Adrenal gland (tissue), 12 donors: ENCODE results near the gene FNDC11. TPM values are rescaled to one million over a fixed set of nuclear protein-coding genes. Genes with fewer than 3 reads are reported as not detected.

ENCODE experiments used
- DNase-seq, 7 donors: peaks; one replicate each; pipeline ENCODE4 v3.0.0-alpha.2; 2019 to 2020
- H3K27ac ChIP-seq, 5 donors: fragments of 200-600 bp; sonication (generic) in 4 of 5; 1 replicate in 3 of 5; 2 replicates in 2 of 5; pipeline versions ENCODE4 v1.5.1 to v1.8.0; 2016 to 2020; ENCODE audit warnings: mild to moderate bottlenecking in 1 of 5
- H3K27me3 ChIP-seq: fragments of 200-600 bp; 2 replicates; pipeline ENCODE4 v1.8.0; 2021
- H3K36me3 ChIP-seq, 2 donors: fragments of 200-600 bp; replicated peaks in 1 of 2; 1 replicate in 1 of 2; 2 replicates in 1 of 2; pipeline versions ENCODE4 v1.5.1 to v1.8.0; 2018 to 2022
- H3K4me1 ChIP-seq, 2 donors: fragments of 200-600 bp; replicated peaks in 1 of 2; 1 replicate in 1 of 2; 2 replicates in 1 of 2; pipeline versions ENCODE4 v1.5.1 to v1.8.0; 2018 to 2021
- H3K4me3 ChIP-seq, 4 donors: fragments of 200-600 bp; sonication (generic) in 3 of 4; one replicate each; pipeline ENCODE4 v1.5.1; 2016 to 2018
- H3K9me3 ChIP-seq, 3 donors: fragments of 200-600 bp; sonication (generic) in 1 of 3; replicated peaks in 1 of 3; 1 replicate in 2 of 3; 2 replicates in 1 of 3; pipeline versions ENCODE4 v1.5.1 to v1.8.0; 2016 to 2021
- CTCF ChIP-seq, 6 experiments: fragments of 450-650 bp in 4 of 6; fragments of 200-600 bp in 2 of 6; sonication (generic) in 1 of 6; IDR thresholded peaks; 1 replicate in 5 of 6; 2 replicates in 1 of 6; pipeline versions ENCODE4 v1.5.1 to v1.8.0; 2016 to 2021; ENCODE audit warnings: antibody characterized with exemption in 6 of 6, mild to moderate bottlenecking in 2 of 6, moderate library complexity in 1 of 6
- POLR2A ChIP-seq, 2 donors: fragments of 450-650 bp; IDR thresholded peaks; one replicate each; pipeline ENCODE4 v1.6.1; 2017; ENCODE audit warnings: antibody characterized with exemption in 2 of 2, mild to moderate bottlenecking in 2 of 2, moderate library complexity in 1 of 2
- WGBS, 4 donors: extraction: QIAGEN DNeasy Blood & Tissue Kit in 2 of 4; methylation state at CpG; one replicate each; pipeline versions ENCODE4 v1.1.5 to v1.1.7; 2013 to 2017; 5-methylcytosine and 5-hydroxymethylcytosine counted together
- intact Hi-C, 2 donors: fragments of 100-400 bp; cut with DNase I; formaldehyde crosslinking; loops; one replicate each; pipeline versions ENCODE4 v1.14.1 to v1.15.0; 2022 to 2023
- polyA plus RNA-seq, 3 donors: library from polyadenylated mRNA; stranded (reverse); fragments of 200-250 nt in 2 of 3; fragments of 350-450 nt in 1 of 3; fragmentation: Illumina TruSeq in 1 of 3; extraction: RNeasy Lipid Tissue Mini Kit (QIAGEN cat#74804) in 1 of 3; gene quantifications; one replicate each; pipeline ENCODE4 v1.2.3, GENCODE V29; 2013 to 2014
- total RNA-seq, 9 donors: library from RNA; depleted of rRNA in 4 of 9; stranded (reverse); fragments of >200 nt in 4 of 9; fragments of 120-200 nt in 1 of 9; fragmentation: NEBNext Ultra II Directional in 1 of 9; extraction: Animal tissue kit (Norgen Biotek cat#: 25700) in 1 of 9; gene quantifications; one replicate each; pipeline versions ENCODE4 v1.1.0 to v1.2.4, GENCODE V29; 2013 to 2023
- donor health status: healthy with polysubstance abuse.
- donor health status: Bipolar disorder and iron deficiency.
- donor health status: DM: yes; HTN: yes; CAD: no.
- donor health status: DM: no; HTN: no; CAD: no.
- donor health status: DM: no; HTN: no; CAD: no.
- donor health status: DM: yes; HTN: yes; CAD: no.

FNDC11 gene
- total and polyA plus RNA-seq, 12 donors = 0.20 to 0.83 (median 0.43) TPM; not detected in 4

- no peak overlapping the region for H3K4me3 ChIP-seq
- TF ChIP-seq POLR2A (IDR thresholded peaks at IDR 0.05) (no peak), CTCF (IDR thresholded peaks at IDR 0.05) (no peak)
- no peaks in the 10 kb centered on the region for H3K9me3 ChIP-seq
- peaks cover 0 to 7% of the 10 kb centered on the region in 2 donors for H3K4me1 ChIP-seq
- intact Hi-C loops = no loop called here
- no peak for DNase-seq
- WGBS, 4 donors = 83 to 95% (median 94%) methylated on average over 3 to 11 of the region's 11 CpGs
- no peak overlapping the region for H3K27ac ChIP-seq
- peaks cover 0 to 26% of the 10 kb centered on the region in 2 donors for H3K36me3 ChIP-seq
- H3K27me3 ChIP-seq = no peaks in the 10 kb centered on the region
Measured at GRCh38 chr20:63588641-63589041, 34.7 kb downstream of the FNDC11 start.

GRCh38 chr20:63589261-63590217 lies 35.6 kb downstream of the FNDC11 start:
- H3K27me3 ChIP-seq = no peaks in the 10 kb centered on the region
- peaks cover 0 to 26% of the 10 kb centered on the region in 2 donors for H3K36me3 ChIP-seq
- intact Hi-C loops = no loop called here
- H3K27ac ChIP-seq = no peak overlapping the region
- no peaks in the 10 kb centered on the region for H3K9me3 ChIP-seq
- WGBS, 4 donors = 87 to 92% (median 88%) methylated on average over 26 to 38 of the region's 38 CpGs
- peaks cover 0 to 7% of the 10 kb centered on the region in 2 donors for H3K4me1 ChIP-seq
- TF ChIP-seq POLR2A (IDR thresholded peaks at IDR 0.05) (no peak), CTCF (IDR thresholded peaks at IDR 0.05) (no peak)
- H3K4me3 ChIP-seq = no peak overlapping the region
- no peak for DNase-seq

- WGBS, 4 donors = 90 to 94% (median 92%) methylated on average over 40 to 52 of the region's 52 CpGs
- Histone ChIP-seq H3K9me3 (no peaks in the 10 kb centered on the region), H3K36me3 (peaks cover 0 to 26% of the 10 kb centered on the region in 2 donors), H3K27ac (no peak overlapping the region), H3K27me3 (no peaks in the 10 kb centered on the region), H3K4me1 (peaks cover 0 to 7% of the 10 kb centered on the region in 2 donors), H3K4me3 (no peak overlapping the region)
- DNase-seq = no peak
- intact Hi-C loops = no loop called here
- TF ChIP-seq CTCF (IDR thresholded peaks at IDR 0.05) (no peak), POLR2A (IDR thresholded peaks at IDR 0.05) (no peak)
Measured at GRCh38 chr20:63590218-63591146, 36.5 kb downstream of the FNDC11 start.

- intact Hi-C loops = no loop called here
- Histone ChIP-seq H3K4me3 (no peak overlapping the region), H3K9me3 (no peaks in the 10 kb centered on the region), H3K36me3 (peaks cover 0 to 26% of the 10 kb centered on the region in 2 donors), H3K27me3 (no peaks in the 10 kb centered on the region), H3K4me1 (peaks cover 0 to 7% of the 10 kb centered on the region in 2 donors), H3K27ac (no peak overlapping the region)
- 91 to 98% (median 95%) methylated on average over 4 of the region's 4 CpGs for WGBS, 4 donors
- TF ChIP-seq POLR2A (IDR thresholded peaks at IDR 0.05) = no peak
- TF ChIP-seq CTCF (IDR thresholded peaks at IDR 0.05) = no peak
- DNase-seq = no peak
Measured at GRCh38 chr20:63591147-63591533, 37.2 kb downstream of the FNDC11 start.
